ENCODE measurements around the gene LRRC43. TPM values are rescaled to one million over a fixed set of nuclear protein-coding genes. Genes with fewer than 3 reads are reported as not detected.

LRRC43 gene
- total and polyA plus RNA-seq, 4 donors = not detected

- ATAC-seq (ENCODE audit: low FRiP score) = no peak
- DNase-seq = no peak
- no peaks in the 10 kb centered on the region for H3K4me1 ChIP-seq (ENCODE audit: control insufficient read depth in 1 of 2, insufficient read depth in 2 of 2, low read length in 2 of 2)
- no peak overlapping the region for H3K27ac ChIP-seq (ENCODE audit: low read depth in 1 of 2, low read length in 2 of 2)
- no peaks in the 10 kb centered on the region for H3K9me3 ChIP-seq (ENCODE audit: control insufficient read depth, low read length)
- no peak overlapping the region for H3K4me3 ChIP-seq (ENCODE audit: low read length in 2 of 2)
- H3K36me3 ChIP-seq (ENCODE audit: control insufficient read depth in 1 of 2, insufficient read depth in 2 of 2, low read length in 1 of 2) = peaks cover 0 to 4% of the 10 kb centered on the region in 2 donors
- 90 to 91% methylated on average over 6 of the region's 6 CpGs for WGBS, 2 donors
- intact Hi-C loops (cut with DNase I) = no loop called here
- H3K27me3 ChIP-seq (ENCODE audit: control insufficient read depth in 1 of 2, insufficient read depth in 2 of 2, low read length in 1 of 2) = no peaks in the 10 kb centered on the region
Observed at GRCh38 chr12:122243965-122244364, 61.0 kb downstream of the LRRC43 start.

DNA sequence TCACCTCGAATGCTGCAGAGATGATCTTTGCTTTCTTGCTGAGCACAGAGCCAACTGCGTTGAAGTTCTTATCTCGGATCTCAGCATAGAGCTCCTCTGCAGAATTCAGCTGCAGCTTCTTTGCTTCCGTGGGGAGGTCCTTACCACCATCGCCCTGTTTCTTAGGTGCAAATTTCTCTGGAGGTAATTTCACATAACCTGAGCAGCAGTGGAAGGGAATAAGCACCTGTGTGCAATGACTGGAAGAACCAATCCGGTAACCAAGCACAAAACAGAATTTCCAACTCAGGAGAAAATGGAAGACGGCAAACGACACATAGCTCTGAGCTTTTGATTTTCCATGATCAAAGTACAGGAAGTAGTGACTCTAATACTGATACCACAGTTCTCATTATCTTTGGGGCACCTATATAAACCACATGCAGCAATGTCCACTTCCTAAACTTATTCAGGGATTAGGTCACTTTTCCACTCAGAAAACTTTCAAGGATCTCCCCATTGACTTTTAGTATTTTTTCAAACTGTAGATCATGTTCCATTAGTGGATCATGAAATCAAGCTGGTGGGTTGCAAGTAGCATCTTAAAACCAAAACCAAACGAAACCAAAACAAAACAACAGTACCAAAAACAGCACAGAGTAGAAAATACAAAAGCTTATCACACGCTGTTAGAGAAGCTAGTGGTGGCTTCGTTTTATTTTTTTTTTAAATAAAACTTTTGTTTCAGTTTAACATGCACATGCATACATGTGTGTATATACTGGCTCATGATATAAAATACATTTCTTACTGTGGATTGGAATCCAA is 61.8 kb downstream of the LRRC43 start:
- Histone ChIP-seq H3K36me3 (ENCODE audit: control insufficient read depth in 1 of 2, insufficient read depth in 2 of 2, low read length in 1 of 2) (peaks cover 0 to 4% of the 10 kb centered on the region in 2 donors), H3K4me1 (ENCODE audit: control insufficient read depth in 1 of 2, insufficient read depth in 2 of 2, low read length in 2 of 2) (no peaks in the 10 kb centered on the region), H3K4me3 (ENCODE audit: low read length in 2 of 2) (no peak overlapping the region), H3K27ac (ENCODE audit: low read depth in 1 of 2, low read length in 2 of 2) (no peak overlapping the region), H3K27me3 (ENCODE audit: control insufficient read depth in 1 of 2, insufficient read depth in 2 of 2, low read length in 1 of 2) (no peaks in the 10 kb centered on the region), H3K9me3 (ENCODE audit: control insufficient read depth, low read length) (no peaks in the 10 kb centered on the region)
- no peak for DNase-seq
- intact Hi-C loops (cut with DNase I) = no loop called here
- 86 to 87% methylated on average over 11 of the region's 11 CpGs for WGBS, 2 donors
- no peak for ATAC-seq (ENCODE audit: low FRiP score)

- intact Hi-C loops (cut with DNase I) = no loop called here
- H3K9me3 ChIP-seq (ENCODE audit: control insufficient read depth, low read length) = no peaks in the 10 kb centered on the region
- ATAC-seq (ENCODE audit: low FRiP score) = no peak
- H3K4me3 ChIP-seq (ENCODE audit: low read length in 2 of 2) = no peak overlapping the region
- H3K36me3 ChIP-seq (ENCODE audit: control insufficient read depth in 1 of 2, insufficient read depth in 2 of 2, low read length in 1 of 2) = peaks cover 0 to 4% of the 10 kb centered on the region in 2 donors
- 99 to 100% methylated on average over 1 of the region's 1 CpG for WGBS, 2 donors
- H3K4me1 ChIP-seq (ENCODE audit: control insufficient read depth in 1 of 2, insufficient read depth in 2 of 2, low read length in 2 of 2) = no peaks in the 10 kb centered on the region
- H3K27me3 ChIP-seq (ENCODE audit: control insufficient read depth in 1 of 2, insufficient read depth in 2 of 2, low read length in 1 of 2) = no peaks in the 10 kb centered on the region
- H3K27ac ChIP-seq (ENCODE audit: low read depth in 1 of 2, low read length in 2 of 2) = no peak overlapping the region
- no peak for DNase-seq
Observed at GRCh38 chr12:122245553-122245952, 62.6 kb downstream of the LRRC43 start.

DNA sequence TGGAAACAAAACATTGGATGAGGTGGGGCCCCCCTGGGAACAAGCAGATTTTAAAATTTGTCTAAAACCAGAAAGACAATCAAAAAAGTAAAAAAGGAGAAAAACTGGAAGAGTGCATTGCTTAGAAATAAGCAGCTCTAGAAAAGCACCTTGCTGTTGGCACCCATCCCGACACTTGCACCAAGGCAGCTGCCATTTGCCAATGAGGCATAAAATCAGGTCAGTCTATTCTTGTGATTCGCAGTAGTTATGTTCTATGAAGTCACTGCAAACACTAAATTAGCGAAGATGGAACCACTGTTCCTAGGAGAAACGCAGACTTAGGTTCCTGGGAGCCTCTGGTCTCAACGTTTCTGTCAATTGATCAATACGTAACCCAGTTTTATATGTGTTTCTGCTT is 67.1 kb downstream of the LRRC43 start:
- H3K9me3 ChIP-seq (ENCODE audit: control insufficient read depth, low read length) = no peaks in the 10 kb centered on the region
- ATAC-seq (ENCODE audit: low FRiP score) (no peak), DNase-seq (no peak)
- no peak overlapping the region for H3K4me3 ChIP-seq (ENCODE audit: low read length in 2 of 2)
- H3K36me3 ChIP-seq (ENCODE audit: control insufficient read depth in 1 of 2, insufficient read depth in 2 of 2, low read length in 1 of 2) = no peaks in the 10 kb centered on the region
- H3K27me3 ChIP-seq (ENCODE audit: control insufficient read depth in 1 of 2, insufficient read depth in 2 of 2, low read length in 1 of 2) = no peaks in the 10 kb centered on the region
- WGBS, 2 donors = 93 to 95% methylated on average over 6 of the region's 6 CpGs
- H3K4me1 ChIP-seq (ENCODE audit: control insufficient read depth in 1 of 2, insufficient read depth in 2 of 2, low read length in 2 of 2) = no peaks in the 10 kb centered on the region
- intact Hi-C loops (cut with DNase I) = no loop called here
- no peak overlapping the region for H3K27ac ChIP-seq (ENCODE audit: low read depth in 1 of 2, low read length in 2 of 2)

GRCh38 chr12:122250536-122250935 is 67.6 kb downstream of the LRRC43 start:
- Histone ChIP-seq H3K27ac (ENCODE audit: low read depth in 1 of 2, low read length in 2 of 2) (no peak overlapping the region), H3K27me3 (ENCODE audit: control insufficient read depth in 1 of 2, insufficient read depth in 2 of 2, low read length in 1 of 2) (no peaks in the 10 kb centered on the region), H3K4me3 (ENCODE audit: low read length in 2 of 2) (no peak overlapping the region), H3K9me3 (ENCODE audit: control insufficient read depth, low read length) (no peaks in the 10 kb centered on the region), H3K4me1 (ENCODE audit: control insufficient read depth in 1 of 2, insufficient read depth in 2 of 2, low read length in 2 of 2) (no peaks in the 10 kb centered on the region), H3K36me3 (ENCODE audit: control insufficient read depth in 1 of 2, insufficient read depth in 2 of 2, low read length in 1 of 2) (no peaks in the 10 kb centered on the region)
- intact Hi-C loops (cut with DNase I) = no loop called here
- no peak for ATAC-seq (ENCODE audit: low FRiP score)
- WGBS, 2 donors = 93 to 94% methylated on average over 8 of the region's 8 CpGs
- DNase-seq = no peak

Other genes with a start within 250 kb of the LRRC43 start
- 1 to 10 TPM; 6.2 to 6.3 TPM for gene BCL7A, start 161.2 kb upstream of the LRRC43 start, total RNA-seq
- 1 to 10 TPM; 1.1 to 2.7 TPM for gene BCL7A, start 161.2 kb upstream of the LRRC43 start, polyA plus RNA-seq
- 10 to 100 TPM; 49.8 to 65.1 TPM for gene MLXIP, start 104.4 kb upstream of the LRRC43 start, total RNA-seq
- gene MLXIP, start 104.4 kb upstream of the LRRC43 start, polyA plus RNA-seq = 10 to 100 TPM; 10.3 to 39.0 TPM
- not detected for gene IL31, start 8.9 kb upstream of the LRRC43 start, total RNA-seq
- not detected for gene IL31, start 8.9 kb upstream of the LRRC43 start, polyA plus RNA-seq
- gene B3GNT4, start 20.6 kb downstream of the LRRC43 start, total RNA-seq = not detected
- under 1 TPM in 1 of 2 donors, not detected in 1; 0.38 TPM for gene B3GNT4, start 20.6 kb downstream of the LRRC43 start, polyA plus RNA-seq
- gene DIABLO, start 42.9 kb downstream of the LRRC43 start, total RNA-seq = 10 to 100 TPM; 26.5 to 28.7 TPM
- 10 to 100 TPM; 31.7 to 42.3 TPM for gene DIABLO, start 42.9 kb downstream of the LRRC43 start, polyA plus RNA-seq
- 10 to 100 TPM; 14.4 to 14.5 TPM for gene VPS33A, start 83.4 kb downstream of the LRRC43 start, total RNA-seq
- gene VPS33A, start 83.4 kb downstream of the LRRC43 start, polyA plus RNA-seq = 1 to 10 TPM; 8.9 to 9.0 TPM
- 100 to 1,000 TPM; 125 to 182 TPM for gene CLIP1, start 239.5 kb downstream of the LRRC43 start, total RNA-seq
- 10 to 100 TPM; 33.2 to 37.2 TPM for gene CLIP1, start 239.5 kb downstream of the LRRC43 start, polyA plus RNA-seq

Data from aorta (tissue), 5 donors.